Mesothelial cell of epicardium (in vitro differentiated cells): ENCODE data around the gene FAM47B. TPM values are rescaled to one million over a fixed set of nuclear protein-coding genes. Genes with fewer than 3 reads are reported as not detected.

Experiments
- DNase-seq, 2 experiments: peaks; one replicate each; pipeline ENCODE4 v3.0.0; 2021; ENCODE audit warnings: low spot score in 2 of 2; ENCODE audit not compliant: unreplicated experiment in 2 of 2
- H3K27ac Mint-ChIP-seq: 2 replicates; pipeline ENCODE4 v1.8.0; 2021; ENCODE audit warnings: mixed read lengths
- H3K27me3 Mint-ChIP-seq: 2 replicates; pipeline ENCODE4 v1.8.0; 2021; ENCODE audit warnings: low read depth, mixed read lengths
- H3K36me3 Mint-ChIP-seq: 2 replicates; pipeline ENCODE4 v1.8.0; 2021; ENCODE audit warnings: mixed read lengths
- H3K4me1 Mint-ChIP-seq: 2 replicates; pipeline ENCODE4 v1.8.0; 2021; ENCODE audit warnings: mixed read lengths
- H3K4me3 Mint-ChIP-seq: 2 replicates; pipeline ENCODE4 v1.8.0; 2021; ENCODE audit warnings: mild to moderate bottlenecking, moderate library complexity, mixed read lengths
- H3K9me3 Mint-ChIP-seq: 2 replicates; pipeline ENCODE4 v1.8.0; 2021; ENCODE audit warnings: mixed read lengths
- total RNA-seq: library from RNA; stranded (reverse); gene quantifications from 3 replicates; pipeline ENCODE4 v1.2.1, GENCODE V29; 2021
- TF ChIP-seq, protein P1 (sequence below): fragments of 200-600 bp; sonication (generic); IDR thresholded peaks from one replicate; pipeline ENCODE4 v1.5.0; 2021; ENCODE audit warnings: antibody characterized with exemption; ENCODE audit not compliant: unreplicated experiment

Gene FAM47B
- total RNA-seq, 1 donor from 2014 or later = not detected

DNA sequence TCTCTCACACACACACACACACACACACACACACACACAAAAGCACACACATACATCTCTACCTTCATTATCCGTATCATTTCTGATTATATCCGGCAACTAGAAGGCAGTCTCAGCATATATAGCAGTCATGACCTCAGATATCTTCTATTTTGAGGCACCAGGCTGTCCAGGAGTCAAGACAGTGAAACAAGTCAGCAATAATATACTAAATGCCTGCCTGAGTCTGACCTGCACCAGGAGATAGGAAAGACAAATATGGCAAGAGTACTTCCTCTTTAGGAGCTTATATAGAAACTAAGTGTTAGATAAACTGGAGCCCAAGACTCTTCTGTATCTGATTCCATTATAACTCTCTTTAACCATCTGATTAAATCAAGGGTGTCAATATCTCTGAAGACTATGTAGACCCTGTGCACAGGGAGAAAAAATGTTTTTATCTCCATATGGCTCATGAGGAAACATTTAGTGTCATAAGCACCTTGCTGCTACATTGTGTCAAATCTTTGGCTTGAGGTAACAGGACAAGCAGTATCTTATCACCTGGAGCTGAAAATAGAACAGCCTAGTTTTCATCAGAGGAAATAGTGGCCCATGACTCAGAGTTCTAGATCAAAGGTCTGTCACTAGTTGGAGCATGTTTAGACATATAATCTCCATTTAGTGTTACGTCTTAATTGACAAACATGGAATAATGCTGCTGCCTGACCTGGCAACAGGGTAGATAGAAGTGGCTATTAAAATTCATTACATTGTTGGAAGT is 27.0 kb upstream of the FAM47B start:
- Mint-ChIP-seq H3K27me3 (no peaks in the 10 kb centered on the region), H3K4me1 (no peaks in the 10 kb centered on the region), H3K36me3 (no peaks in the 10 kb centered on the region), H3K27ac (no peak overlapping the region), H3K4me3 (no peak overlapping the region), H3K9me3 (peaks cover 28% of the 10 kb centered on the region)
- TF ChIP-seq, protein P1, sequence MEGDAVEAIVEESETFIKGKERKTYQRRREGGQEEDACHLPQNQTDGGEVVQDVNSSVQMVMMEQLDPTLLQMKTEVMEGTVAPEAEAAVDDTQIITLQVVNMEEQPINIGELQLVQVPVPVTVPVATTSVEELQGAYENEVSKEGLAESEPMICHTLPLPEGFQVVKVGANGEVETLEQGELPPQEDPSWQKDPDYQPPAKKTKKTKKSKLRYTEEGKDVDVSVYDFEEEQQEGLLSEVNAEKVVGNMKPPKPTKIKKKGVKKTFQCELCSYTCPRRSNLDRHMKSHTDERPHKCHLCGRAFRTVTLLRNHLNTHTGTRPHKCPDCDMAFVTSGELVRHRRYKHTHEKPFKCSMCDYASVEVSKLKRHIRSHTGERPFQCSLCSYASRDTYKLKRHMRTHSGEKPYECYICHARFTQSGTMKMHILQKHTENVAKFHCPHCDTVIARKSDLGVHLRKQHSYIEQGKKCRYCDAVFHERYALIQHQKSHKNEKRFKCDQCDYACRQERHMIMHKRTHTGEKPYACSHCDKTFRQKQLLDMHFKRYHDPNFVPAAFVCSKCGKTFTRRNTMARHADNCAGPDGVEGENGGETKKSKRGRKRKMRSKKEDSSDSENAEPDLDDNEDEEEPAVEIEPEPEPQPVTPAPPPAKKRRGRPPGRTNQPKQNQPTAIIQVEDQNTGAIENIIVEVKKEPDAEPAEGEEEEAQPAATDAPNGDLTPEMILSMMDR = no peak
- no peak for DNase-seq

DNA sequence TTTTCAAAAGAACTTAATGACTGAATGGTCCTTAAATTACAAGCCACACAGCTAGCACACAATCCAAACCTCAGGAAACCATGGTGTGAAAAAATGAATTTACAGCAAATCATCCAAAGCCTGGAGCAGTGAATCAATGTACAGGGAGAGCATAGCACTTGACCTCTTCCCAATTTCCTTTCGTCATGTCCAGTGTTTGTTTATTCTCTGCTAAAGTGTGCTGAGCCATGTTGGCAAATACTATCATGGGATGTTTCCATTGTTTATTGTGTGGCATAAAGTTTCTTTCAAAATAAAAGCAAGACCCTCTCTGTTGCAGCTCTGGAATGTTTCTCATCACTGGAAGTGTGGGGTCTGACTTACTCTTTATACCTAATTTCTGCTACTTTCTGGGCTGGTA is 25.4 kb upstream of the FAM47B start:
- TF ChIP-seq, protein P1 = no peak
- Mint-ChIP-seq H3K27me3 (no peaks in the 10 kb centered on the region), H3K4me1 (no peaks in the 10 kb centered on the region), H3K36me3 (no peaks in the 10 kb centered on the region), H3K27ac (no peak overlapping the region), H3K9me3 (peaks cover 16% of the 10 kb centered on the region), H3K4me3 (no peak overlapping the region)
- DNase-seq = no peak

DNA sequence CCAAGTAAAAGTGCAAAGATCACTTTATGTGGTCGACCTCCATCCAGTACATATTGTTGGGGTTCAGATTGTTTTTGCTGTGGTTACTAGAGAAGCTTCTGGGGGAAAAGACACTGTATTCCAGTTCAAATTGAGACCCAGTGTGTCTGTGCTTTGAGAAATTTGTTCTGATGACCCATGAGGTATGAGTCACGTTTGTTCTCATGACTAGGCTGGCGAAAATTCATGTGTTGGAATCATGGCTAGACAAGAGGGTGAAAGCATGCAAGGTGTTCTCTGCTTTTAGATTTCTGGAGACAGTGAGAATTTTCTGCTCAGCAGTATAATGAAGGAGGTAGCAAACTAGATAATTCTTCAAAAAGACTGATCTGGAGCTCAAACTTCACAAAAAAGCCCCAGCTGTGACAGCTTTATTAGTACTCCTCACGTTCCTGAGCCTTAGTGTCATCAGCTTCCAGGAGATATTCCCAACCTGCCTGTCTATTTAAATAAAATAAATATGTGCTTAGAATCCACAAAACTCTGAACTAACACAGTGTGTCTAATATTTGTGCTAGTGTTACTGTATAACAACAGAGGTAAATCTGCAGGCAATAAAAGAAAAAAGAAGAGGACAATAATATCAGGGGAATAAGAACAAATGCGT is 24.4 kb upstream of the FAM47B start:
- no peaks in the 10 kb centered on the region for H3K27me3 Mint-ChIP-seq
- DNase-seq = no peak
- peaks cover 7% of the 10 kb centered on the region for H3K9me3 Mint-ChIP-seq
- TF ChIP-seq, protein P1 = no peak
- H3K4me3 Mint-ChIP-seq = no peak overlapping the region
- no peaks in the 10 kb centered on the region for H3K36me3 Mint-ChIP-seq
- no peak overlapping the region for H3K27ac Mint-ChIP-seq
- no peaks in the 10 kb centered on the region for H3K4me1 Mint-ChIP-seq

DNA sequence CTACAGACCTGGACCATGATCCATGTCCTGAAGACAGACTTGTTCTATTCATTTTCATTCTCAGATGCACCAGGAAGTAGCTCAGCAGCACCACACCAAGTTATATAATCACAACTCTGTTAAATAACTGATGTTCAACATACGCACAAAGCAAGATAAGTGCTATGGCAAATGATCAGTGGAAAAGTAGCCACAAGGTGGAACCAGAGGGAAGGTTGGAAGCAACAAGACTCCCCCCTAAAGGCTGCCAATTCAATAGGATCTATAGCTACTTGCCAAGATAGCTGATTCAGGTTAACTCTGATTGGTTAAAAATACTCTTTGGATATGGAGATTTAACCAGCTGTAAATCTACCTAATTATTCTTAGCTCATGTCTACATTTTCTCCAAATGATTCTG is 23.7 kb upstream of the FAM47B start:
- Mint-ChIP-seq H3K4me1 (no peaks in the 10 kb centered on the region), H3K36me3 (no peaks in the 10 kb centered on the region), H3K4me3 (no peak overlapping the region), H3K27ac (no peak overlapping the region), H3K27me3 (no peaks in the 10 kb centered on the region), H3K9me3 (peaks cover 10% of the 10 kb centered on the region)
- TF ChIP-seq, protein P1 = peak; percentile 38
- DNase-seq = no peak

DNA sequence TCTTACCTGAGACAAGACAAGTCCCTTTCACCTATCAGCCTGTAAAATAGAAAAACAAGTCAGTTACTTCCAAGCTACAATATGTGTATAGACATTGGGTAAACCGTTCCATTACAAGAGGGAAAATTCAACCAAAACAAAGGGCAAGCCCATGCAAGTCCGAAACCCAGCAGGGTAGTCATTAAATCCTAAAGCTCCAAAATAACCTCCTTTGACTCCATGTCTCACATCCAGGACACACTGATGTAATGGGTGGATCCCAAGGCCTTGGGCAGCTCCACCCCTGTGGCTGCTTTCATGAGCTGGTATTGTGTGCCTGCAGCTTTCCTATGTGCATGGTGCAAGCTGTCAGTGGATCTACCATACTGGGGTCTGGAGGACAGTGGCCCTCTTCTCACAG is 14.7 kb upstream of the FAM47B start:
- peaks cover 21% of the 10 kb centered on the region for H3K9me3 Mint-ChIP-seq
- no peak overlapping the region for H3K27ac Mint-ChIP-seq
- DNase-seq = no peak
- H3K36me3 Mint-ChIP-seq = no peaks in the 10 kb centered on the region
- no peak overlapping the region for H3K4me3 Mint-ChIP-seq
- no peaks in the 10 kb centered on the region for H3K4me1 Mint-ChIP-seq
- no peaks in the 10 kb centered on the region for H3K27me3 Mint-ChIP-seq
- TF ChIP-seq, protein P1 = no peak
